ENCODE results near the gene FLT4.

The FLT4 gene

DNA sequence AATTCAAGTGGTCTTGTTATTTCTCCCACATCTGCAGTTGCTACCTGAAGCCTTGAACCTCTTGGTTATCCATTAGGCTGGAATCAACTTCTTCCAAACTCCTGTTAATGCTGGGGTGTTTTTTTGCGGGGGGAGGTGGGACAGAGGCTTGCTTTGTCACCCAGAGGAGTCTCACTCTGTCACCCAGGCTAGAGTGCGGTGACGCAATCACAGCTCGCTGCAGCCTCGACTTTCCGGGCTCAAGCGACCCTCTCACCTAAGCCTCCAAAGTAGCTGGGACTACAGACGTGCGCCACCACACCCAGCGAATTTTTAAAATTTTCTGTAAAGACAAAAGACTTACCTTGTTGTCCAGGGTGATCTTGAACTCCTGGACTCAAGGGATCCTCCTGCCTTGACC lies 62.5 kb downstream of the FLT4 start:
- DNase-seq: no peak

DNA sequence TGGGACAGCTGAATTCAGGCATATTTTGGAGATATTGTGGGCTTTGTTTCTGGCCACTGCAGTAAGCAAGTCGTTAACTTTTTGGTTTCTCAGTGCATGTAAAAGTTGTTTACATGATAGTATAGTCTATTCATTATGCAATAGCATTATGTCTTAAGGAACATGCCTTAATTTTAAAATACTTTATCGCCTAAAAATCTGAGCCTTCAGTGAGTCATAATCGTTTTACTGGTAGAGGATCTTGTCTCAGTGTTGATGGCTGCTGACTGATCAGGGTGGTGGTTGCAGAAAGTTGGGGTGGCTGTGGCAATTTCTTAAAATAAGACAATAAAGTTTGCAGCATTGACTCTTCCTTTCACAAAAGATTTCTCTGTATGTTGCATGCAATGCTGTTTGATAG lies 63.2 kb downstream of the FLT4 start:
- DNase-seq: no peak

DNA sequence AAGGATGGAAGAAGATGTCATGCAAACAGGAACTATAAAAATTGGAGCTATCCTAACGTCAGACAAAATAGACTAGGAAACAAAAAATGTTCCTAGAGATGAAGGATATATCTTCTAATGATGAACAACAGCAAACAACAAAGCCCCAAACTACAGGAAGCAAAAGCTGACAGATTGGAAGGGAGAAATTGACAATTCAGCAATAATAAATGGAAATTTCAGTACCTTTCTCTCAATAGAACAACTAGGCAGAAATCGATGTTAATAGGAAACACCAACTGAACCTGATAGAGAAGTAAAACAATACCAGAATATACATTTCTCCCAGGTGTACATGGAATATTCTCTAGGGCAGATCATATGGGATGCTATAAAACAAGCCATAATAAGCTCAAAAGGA lies 65.7 kb downstream of the FLT4 start:
- DNase-seq: no peak

DNA sequence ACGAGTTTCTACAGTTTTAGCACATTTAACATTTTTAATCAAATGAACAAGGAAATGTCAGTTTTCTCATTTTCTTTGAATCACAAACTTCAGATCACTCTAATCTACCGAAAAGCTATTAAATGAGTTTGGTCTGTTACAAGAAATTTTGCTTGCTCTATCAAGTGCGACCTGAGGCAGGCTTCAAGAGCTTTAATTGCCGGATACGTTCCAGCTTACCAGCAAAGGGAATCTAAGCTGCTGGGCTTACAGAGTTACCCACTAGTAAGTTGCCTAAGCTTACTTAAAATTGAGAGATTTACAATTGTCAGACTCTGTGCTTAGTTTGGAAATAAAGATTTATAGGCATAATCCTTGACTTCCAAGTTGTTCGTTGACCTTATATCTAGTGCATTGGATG lies 68.7 kb downstream of the FLT4 start:
- DNase-seq: no peak

DNA sequence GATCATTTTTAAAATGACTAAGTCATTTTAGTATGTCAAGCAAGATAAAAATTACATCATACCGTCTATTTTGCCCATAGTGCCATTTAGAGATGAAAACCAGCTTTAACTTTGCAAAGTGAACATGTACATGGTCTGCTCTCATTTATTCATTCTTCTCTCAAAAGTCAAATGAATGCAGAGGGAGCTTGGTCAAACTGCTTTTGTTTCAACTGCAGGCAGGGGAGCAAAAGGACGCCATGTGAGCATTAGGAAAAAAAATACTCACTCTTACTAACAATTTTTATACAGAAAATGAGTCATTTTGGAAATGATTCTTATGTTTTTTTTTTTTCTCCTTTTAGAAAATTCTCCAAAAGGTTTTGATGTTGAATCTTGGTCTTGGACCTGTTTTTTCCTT lies 73.8 kb downstream of the FLT4 start:
- DNase-seq: no peak

DNA sequence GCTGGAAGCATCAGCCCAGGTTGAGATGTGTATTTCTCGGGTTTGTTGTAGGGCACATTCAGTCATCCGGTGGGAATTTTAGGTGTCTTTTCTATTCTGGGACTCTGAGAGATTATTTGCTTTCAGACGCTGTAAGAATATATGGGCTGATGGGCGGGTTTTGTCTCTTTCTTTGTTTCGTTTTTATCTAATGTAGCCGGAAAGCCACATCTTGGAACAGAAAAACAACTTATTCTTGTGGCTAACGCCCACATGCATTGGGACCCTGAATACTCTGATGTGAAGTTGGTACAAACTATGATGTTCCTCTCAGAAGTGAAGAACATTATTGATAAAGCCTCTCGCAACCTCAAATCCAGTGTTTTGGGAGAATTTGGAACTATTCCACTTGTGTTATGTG lies 80.5 kb downstream of the FLT4 start:
- DNase-seq: no peak

DNA sequence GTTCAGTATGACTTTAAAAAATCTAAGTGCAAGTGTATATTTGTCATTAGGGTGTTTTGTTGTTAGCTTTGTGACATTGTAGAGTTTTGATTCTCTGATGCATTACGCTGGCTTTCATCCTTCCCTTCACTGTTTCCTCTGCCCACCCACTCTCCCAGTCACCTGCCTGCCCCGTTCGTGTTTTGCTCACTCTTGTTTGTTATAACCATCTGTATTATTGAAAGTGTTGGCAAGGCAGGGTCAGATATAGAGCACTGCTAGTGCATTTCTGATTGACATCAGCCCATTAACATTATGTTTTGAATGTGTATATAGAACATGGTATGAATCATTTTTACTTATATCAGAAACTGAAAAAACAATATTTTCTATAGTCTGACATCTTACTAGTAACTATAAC lies 85.4 kb downstream of the FLT4 start:
- no peak for DNase-seq

DNA sequence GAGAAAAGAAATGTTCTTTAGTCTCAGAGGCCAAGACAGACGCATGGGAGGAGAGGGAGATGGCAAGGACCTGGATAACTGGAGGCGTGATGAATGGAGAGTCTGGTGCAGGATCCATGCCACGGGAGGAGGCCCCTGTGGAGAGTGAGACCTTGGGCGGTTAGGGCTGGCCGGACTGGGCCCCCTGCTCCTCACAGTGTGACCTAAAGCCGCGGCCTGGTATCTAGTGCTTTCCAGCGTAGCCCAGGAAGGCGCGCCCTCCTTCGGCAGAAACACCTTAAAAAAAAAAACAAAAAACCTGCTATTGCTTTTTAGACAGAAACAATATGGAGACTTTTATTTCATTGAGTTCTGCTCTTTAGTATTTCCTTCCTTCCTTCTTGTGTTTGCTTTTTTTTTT lies 91.2 kb downstream of the FLT4 start:
- no peak for DNase-seq

DNA sequence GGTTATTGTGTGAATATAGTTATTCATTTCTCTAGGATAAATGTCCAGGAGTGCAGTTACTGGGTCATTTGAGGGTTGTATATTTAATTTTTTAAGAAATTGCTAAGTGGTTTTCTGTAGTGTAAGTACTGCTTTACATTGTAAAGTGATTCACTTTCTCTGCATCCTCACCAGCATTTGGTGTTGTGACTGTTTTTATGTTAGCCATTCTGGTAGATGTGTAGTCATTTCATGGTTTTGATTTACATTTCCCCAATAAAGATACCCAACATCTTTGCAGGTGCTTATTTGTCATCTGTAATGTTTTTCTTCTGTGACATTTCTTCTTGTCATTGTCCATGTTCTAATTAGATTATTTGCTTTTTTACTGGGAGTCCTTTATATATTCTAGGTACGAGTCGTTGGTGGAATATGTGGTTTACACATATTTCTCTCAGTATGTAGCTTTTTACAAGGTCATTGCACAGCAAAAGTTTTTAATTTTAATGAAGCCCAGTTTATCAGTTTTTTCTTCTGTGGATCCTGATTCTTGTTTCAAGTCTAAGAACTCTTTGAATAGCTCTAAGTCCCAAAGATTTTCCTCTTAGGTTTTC lies 92.1 kb downstream of the FLT4 start:
- DNase-seq: no peak

DNA sequence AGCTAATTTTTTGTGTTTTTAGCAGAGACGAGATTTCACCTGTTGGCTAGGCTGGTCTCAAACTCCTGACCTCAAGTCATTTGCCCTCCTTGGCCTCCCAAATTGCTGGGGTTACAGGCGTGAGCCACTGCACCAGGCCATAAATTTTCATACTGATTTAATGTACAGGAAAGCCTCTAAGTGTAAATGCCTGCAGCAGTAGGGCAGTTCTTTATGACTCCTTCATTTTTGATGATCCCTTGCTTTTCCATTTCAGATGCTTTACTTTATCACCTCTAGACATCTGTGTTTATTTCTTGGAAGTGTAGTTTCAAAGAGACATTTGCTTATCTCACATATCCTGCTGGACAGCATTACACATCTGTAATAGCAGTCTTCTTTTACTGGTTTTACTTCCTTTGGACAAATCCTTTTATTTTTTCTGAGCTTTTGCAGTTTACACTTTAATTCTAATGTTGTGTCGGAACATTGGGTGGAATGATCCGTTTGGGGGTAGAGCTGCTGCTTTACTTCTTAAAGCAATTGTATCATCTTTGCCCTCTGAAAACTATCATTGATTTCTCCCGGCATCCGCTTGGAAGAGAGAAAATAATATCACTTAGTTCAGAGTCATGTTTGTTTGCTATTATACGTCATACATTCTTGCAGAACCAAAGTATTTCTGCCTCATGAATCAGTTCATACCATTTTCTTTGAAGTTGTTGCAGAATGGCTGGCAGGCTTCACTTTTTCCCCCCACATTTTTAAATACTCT lies 94.1 kb downstream of the FLT4 start:
- DNase-seq: no peak

DNA sequence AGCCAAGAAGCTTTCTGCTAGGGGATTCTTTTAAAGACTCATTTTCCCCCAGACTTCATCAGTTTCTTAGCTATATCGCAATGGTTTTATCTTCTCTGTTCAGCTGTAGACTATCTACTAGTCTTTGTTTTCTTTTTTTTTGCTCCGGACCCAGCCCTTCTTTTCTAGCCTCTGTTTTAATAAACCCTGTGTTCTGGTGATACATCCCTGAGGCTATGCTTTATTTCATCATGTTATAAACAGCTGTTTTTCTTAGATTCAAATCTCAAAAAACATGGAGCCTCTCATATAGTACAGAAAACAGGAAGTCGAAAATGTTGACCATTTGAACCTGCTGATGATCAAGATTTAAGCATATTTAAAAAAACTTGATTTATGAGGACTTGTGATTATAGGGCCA lies 95.9 kb downstream of the FLT4 start:
- no peak for DNase-seq
